AG09309 (cell line): ENCODE data around the gene AMIGO1.

Experiments used
- DNase-seq: peaks from one replicate; pipeline ENCODE4 v3.0.0-alpha.2; 2010; ENCODE audit warnings: low read depth
- H3K4me3 ChIP-seq: 2 replicates; pipeline ENCODE4 v1.5.1; 2011; ENCODE audit warnings: mild to moderate bottlenecking, low read depth, low read length, moderate library complexity; ENCODE audit not compliant: control insufficient read depth
- CTCF ChIP-seq: IDR thresholded peaks from 2 replicates; pipeline ENCODE4 v1.5.1; 2011; ENCODE audit warnings: mild to moderate bottlenecking, low read depth, low read length, inconsistent platforms; ENCODE audit not compliant: insufficient read depth, control insufficient read depth; ENCODE audit errors: missing control alignments

AMIGO1 gene

DNA sequence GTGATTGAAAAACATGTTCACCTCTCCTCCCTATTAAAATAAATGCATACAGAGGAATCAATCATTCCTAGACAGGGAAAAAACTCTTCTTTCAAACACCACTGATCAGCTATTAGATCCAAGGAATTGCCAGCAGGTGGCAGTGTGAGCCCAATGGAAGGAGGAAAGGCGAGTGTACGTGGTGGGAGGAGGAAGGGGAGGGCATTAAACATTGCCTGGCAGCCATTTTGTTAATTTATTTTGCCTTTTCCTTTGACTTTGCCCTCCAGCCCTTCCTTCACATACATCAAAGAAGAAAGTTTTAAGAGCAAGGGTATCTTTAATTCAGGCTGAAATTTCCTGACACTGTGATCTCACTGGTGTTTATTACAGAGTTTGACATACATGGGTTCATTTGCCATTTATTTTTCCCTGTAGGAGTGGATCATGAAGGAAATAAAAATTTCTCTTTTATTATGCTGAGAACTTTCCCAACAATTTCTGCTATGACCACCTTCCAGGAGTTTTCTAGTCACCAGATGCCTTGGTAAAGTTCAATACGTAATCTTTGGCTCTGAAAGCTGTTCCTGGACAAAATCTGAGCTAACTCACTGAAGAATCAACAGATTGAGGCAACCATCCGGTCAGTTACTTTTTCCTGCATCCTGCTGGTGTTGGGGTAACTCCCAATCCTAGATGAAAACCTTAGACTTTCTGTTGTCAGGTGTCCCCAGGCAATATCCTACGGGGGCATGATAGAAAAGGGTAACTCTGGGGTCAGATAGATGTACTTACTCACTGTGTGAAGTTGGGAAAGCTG, 37.0 kb upstream of the AMIGO1 start:
- peak overlapping the region; percentile 94 for H3K4me3 ChIP-seq
- peak; percentile 78 for TF ChIP-seq CTCF
- DNase-seq = peak; percentile 54

GRCh38 chr1:109543988-109544735, 34.6 kb upstream of the AMIGO1 start:
- no peak for DNase-seq
- H3K4me3 ChIP-seq = no peak overlapping the region
- TF ChIP-seq CTCF = no peak

- no peak for DNase-seq
- TF ChIP-seq CTCF = no peak
- H3K4me3 ChIP-seq = no peak overlapping the region
These were observed 33.9 kb upstream of the AMIGO1 start for GRCh38 chr1:109543283-109543987.

DNA sequence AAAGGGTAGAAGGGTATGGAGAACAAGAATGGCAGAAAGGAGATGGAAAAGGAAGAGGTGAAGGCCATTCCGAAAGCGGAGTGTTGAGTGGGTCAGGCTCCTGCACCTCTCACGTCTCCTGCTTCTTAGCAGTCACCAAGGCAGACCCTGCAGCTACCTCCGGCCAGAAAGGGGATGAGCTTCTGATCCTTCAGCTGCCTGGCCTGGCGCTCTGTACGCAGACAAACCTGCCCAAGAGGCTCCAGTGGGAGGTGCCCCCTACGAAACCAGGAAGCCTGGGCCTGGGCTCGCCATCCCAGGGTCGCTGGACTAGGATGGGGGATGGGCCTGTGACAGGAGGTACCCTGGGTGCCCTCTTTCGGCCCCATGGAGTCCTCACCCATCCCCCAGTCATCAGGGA, 33.1 kb upstream of the AMIGO1 start:
- no peak overlapping the region for H3K4me3 ChIP-seq
- no peak for TF ChIP-seq CTCF
- no peak for DNase-seq

- TF ChIP-seq CTCF = no peak
- H3K4me3 ChIP-seq = no peak overlapping the region
- no peak for DNase-seq
These were observed 31.6 kb upstream of the AMIGO1 start for GRCh38 chr1:109541102-109541501.

DNA sequence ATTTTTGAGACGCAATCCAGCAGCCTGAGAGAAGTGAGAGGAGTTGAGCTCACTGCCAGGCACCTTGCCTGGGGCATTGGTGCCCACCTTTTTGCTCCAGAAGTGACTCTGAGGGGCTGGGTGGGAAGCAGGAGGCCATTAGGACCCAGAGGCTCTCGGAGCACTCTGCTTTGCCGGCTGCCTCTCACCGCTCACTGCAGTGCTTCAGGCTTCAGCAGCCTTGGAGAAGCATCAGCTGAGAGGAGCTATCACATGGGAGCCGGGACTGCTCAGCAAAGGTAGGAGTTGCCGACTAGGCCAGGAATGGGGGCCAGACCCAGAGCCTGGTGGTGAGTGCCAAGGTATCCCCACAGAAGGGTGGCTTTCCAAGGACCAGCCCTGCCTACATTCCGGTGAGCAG, 30.1 kb upstream of the AMIGO1 start, which contains the start of gene GPR61:
Gene GPR61, plus strand, starts transcription at position 197 of the 400 bp plus-strand sequence. CDS start 3,151 bp downstream, outside the sequence.
- H3K4me3 ChIP-seq = no peak within 1 kb of the TSS
- DNase-seq = no peak
- TF ChIP-seq CTCF = no peak
